Peyer's patch (tissue), 4 donors: ENCODE measurements around the gene PDGFC. TPM values are rescaled to one million over a fixed set of nuclear protein-coding genes. Genes with fewer than 3 reads are reported as not detected.

Experiments used
- DNase-seq, 3 donors: peaks; one replicate each; pipeline ENCODE4 v3.0.0-alpha.2; 2017 to 2019
- H3K27ac ChIP-seq, 4 donors: fragments of 200-600 bp; sonication (generic); one replicate each; pipeline ENCODE4 v1.5.1; 2016 to 2019
- H3K27me3 ChIP-seq, 2 donors: fragments of 200-600 bp; sonication (generic); one replicate each; pipeline ENCODE4 v1.5.1; 2019
- H3K36me3 ChIP-seq, 3 donors: fragments of 200-600 bp; sonication (generic); one replicate each; pipeline ENCODE4 v1.5.1; 2016 to 2019
- H3K4me1 ChIP-seq, 4 donors: fragments of 200-600 bp; sonication (generic); one replicate each; pipeline ENCODE4 v1.5.1; 2016 to 2019
- H3K4me3 ChIP-seq, 4 donors: fragments of 200-600 bp; sonication (generic); 1 replicate in 3 of 4; 2 replicates in 1 of 4; pipeline ENCODE4 v1.5.1; 2016 to 2019; ENCODE audit warnings: mild to moderate bottlenecking in 1 of 4
- H3K9me3 ChIP-seq, 4 donors: fragments of 200-600 bp; sonication (generic); one replicate each; pipeline ENCODE4 v1.5.1; 2016 to 2019; ENCODE audit warnings: mild to moderate bottlenecking in 1 of 4
- CTCF ChIP-seq, 6 experiments: fragments of 450-650 bp in 4 of 6; fragments of 200-600 bp in 2 of 6; sonication (generic) in 1 of 6; IDR thresholded peaks; one replicate each; pipeline ENCODE4 v1.5.1; 2017 to 2019; ENCODE audit warnings: antibody characterized with exemption in 6 of 6, mild to moderate bottlenecking in 3 of 6, moderate library complexity in 1 of 6
- POLR2A ChIP-seq, 2 donors: fragments of 450-650 bp; IDR thresholded peaks; one replicate each; pipeline ENCODE4 v1.5.1; 2017; ENCODE audit warnings: antibody characterized with exemption in 2 of 2, mild to moderate bottlenecking in 2 of 2, moderate library complexity in 2 of 2
- total RNA-seq, 4 donors: library from RNA; depleted of rRNA; stranded (reverse); fragments of >200 nt; gene quantifications; one replicate each; pipeline ENCODE4 v1.1.0, GENCODE V29; 2016

Gene PDGFC
- total RNA-seq, 4 donors from 2014 or later, result 4.4 to 17.3 (median 11.5) TPM

GRCh38 chr4:156909010-156909409, 62.6 kb downstream of the PDGFC start:
- Histone ChIP-seq H3K36me3 (no peaks in the 10 kb centered on the region), H3K27me3 (no peaks in the 10 kb centered on the region), H3K4me3 (no peak overlapping the region), H3K4me1 (no peaks in the 10 kb centered on the region), H3K9me3 (no peaks in the 10 kb centered on the region), H3K27ac (no peak overlapping the region)
- no peak for TF ChIP-seq POLR2A (IDR thresholded peaks at IDR 0.05)
- TF ChIP-seq CTCF (IDR thresholded peaks at IDR 0.05), result no peak
- no peak for DNase-seq

DNA sequence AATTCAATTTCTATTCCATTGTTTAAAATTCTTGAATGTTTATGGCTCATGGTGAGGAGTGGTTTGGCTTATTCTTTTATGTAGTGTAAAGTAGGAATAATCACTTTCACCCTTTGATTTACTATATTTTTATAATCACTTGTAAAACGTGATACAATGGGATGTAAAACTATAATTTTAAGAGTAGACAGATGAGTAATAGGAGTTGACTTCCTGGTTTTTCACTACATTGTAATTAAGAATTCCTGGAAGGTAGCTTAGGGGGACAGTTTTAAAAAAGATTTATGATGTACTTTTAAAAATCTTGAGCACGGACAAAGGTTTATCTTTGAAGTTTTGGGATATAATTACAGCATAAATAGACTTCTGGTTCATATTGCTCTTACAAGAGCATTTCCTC, 65.3 kb downstream of the PDGFC start:
- DNase-seq, result no peak
- Histone ChIP-seq H3K4me3 (no peak overlapping the region), H3K27ac (no peak overlapping the region), H3K36me3 (no peaks in the 10 kb centered on the region), H3K9me3 (no peaks in the 10 kb centered on the region), H3K4me1 (no peaks in the 10 kb centered on the region), H3K27me3 (no peaks in the 10 kb centered on the region)
- TF ChIP-seq CTCF (IDR thresholded peaks at IDR 0.05), result no peak
- no peak for TF ChIP-seq POLR2A (IDR thresholded peaks at IDR 0.05)

DNA sequence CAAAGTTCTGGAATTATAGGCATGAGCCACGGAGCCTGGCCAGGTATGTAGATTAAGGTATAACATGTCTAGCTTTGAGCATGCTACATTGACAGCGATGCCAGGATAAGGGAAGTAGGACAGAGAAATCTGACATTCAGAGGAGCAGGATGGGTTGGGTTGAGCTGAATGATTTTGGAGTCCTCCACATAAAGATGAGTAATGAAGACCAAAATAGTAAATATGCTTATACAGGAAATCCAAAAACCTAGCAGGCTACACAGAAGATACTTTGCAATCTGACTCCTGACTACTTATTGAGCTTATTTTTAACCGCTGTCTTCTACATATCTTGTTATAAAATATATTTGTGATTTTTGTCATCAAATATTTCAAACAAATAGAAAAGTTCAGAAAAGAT, 69.7 kb downstream of the PDGFC start:
- Histone ChIP-seq H3K9me3 (no peaks in the 10 kb centered on the region), H3K27me3 (no peaks in the 10 kb centered on the region), H3K36me3 (no peaks in the 10 kb centered on the region), H3K4me3 (no peak overlapping the region), H3K4me1 (no peaks in the 10 kb centered on the region), H3K27ac (no peak overlapping the region)
- TF ChIP-seq POLR2A (IDR thresholded peaks at IDR 0.05) (no peak), CTCF (IDR thresholded peaks at IDR 0.05) (no peak)
- no peak for DNase-seq

DNA sequence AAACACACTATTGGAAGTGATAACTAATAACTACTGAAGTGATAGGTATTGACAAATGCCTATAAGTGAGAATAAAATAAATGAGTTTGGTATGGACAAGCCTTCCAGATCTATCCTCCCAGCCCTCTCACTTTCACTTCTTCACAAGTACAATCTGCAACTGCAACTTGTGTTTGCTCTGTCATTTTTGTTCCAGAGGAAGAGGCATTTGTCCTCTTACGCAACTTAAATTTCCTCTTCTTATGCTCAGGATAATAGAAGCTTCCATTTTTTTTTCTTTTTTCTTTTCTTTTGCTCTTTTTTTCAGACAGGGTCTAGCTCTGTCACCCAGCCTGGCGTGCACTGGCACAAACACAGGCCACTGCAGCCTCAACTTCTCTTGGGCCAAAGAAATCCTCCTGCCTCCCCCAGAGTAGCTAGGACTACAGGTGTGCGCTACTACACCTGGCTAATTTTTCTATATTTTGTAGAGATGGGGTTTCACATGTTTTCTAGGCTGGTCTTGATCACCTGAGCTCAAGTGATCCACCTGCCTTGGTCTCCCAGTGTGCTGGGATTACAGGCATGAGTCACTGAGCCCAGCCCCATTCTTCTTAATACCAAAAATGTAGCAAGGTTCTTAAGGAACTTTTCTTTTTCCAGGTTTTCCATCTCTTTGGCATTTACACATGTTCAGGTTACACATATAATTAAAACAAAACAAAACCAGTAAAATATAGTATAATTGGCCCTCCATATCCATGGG, 73.1 kb downstream of the PDGFC start:
- Histone ChIP-seq H3K9me3 (no peaks in the 10 kb centered on the region), H3K27ac (no peak overlapping the region), H3K36me3 (no peaks in the 10 kb centered on the region), H3K27me3 (no peaks in the 10 kb centered on the region), H3K4me3 (no peak overlapping the region), H3K4me1 (no peaks in the 10 kb centered on the region)
- TF ChIP-seq CTCF (IDR thresholded peaks at IDR 0.05) (no peak), POLR2A (IDR thresholded peaks at IDR 0.05) (no peak)
- DNase-seq, result no peak

DNA sequence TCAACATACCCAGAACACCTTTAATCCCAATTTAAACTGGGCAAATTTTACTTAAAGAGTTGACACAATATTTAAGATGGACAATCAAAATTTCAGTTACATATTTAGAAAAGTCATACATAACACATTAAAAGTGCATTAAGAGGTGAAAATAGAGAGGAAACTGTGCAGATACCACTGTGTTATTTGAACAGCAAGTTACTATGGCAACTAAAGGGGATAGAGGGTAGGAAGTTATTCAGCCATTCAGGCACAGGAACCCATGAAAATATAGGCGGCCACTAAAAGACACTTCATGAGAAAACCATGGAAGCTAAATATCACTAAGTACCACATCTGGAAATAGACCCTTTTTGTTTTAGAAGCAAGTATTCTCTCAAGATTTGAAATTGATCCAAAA, 75.1 kb downstream of the PDGFC start:
- Histone ChIP-seq H3K36me3 (no peaks in the 10 kb centered on the region), H3K9me3 (no peaks in the 10 kb centered on the region), H3K4me3 (no peak overlapping the region), H3K4me1 (no peaks in the 10 kb centered on the region), H3K27ac (no peak overlapping the region), H3K27me3 (no peaks in the 10 kb centered on the region)
- TF ChIP-seq CTCF (IDR thresholded peaks at IDR 0.05) (no peak), POLR2A (IDR thresholded peaks at IDR 0.05) (no peak)
- no peak for DNase-seq

- Histone ChIP-seq H3K4me1 (no peaks in the 10 kb centered on the region), H3K9me3 (no peaks in the 10 kb centered on the region), H3K27me3 (no peaks in the 10 kb centered on the region), H3K4me3 (no peak overlapping the region), H3K27ac (no peak overlapping the region), H3K36me3 (no peaks in the 10 kb centered on the region)
- DNase-seq, result no peak
- TF ChIP-seq POLR2A (IDR thresholded peaks at IDR 0.05) (no peak), CTCF (IDR thresholded peaks at IDR 0.05) (no peak)
Observed at GRCh38 chr4:156894234-156894633, 77.4 kb downstream of the PDGFC start.
